Motor neuron (in vitro differentiated cells): ENCODE results near the gene PLEKHJ1. TPM values are rescaled to one million over a fixed set of nuclear protein-coding genes. Genes with fewer than 3 reads are reported as not detected.
"Not testable (repeated sequence)": the region's sequence is repeated elsewhere in the genome, so short reads cannot be mapped to it uniquely, and the experiment has no call there.

Experiments
- ATAC-seq, 8 experiments: fragments of 200-7000 bp; cut with Tn5 transposase; replicated peaks in 6 of 8; 2 replicates each; pipeline ENCODE4 v1.8.0; 2021; ENCODE audit warnings: mild to moderate bottlenecking in 8 of 8, moderate library complexity in 8 of 8
- H3K27ac ChIP-seq, 2 donors: fragments of 250-450 bp; sonication (Bioruptor Pico); 2 replicates each; pipeline ENCODE4 v1.9.0; 2021; ENCODE audit warnings: antibody characterized with exemption in 2 of 2, mild to moderate bottlenecking in 2 of 2, moderate library complexity in 1 of 2
- H3K4me1 ChIP-seq, 2 donors: fragments of 250-450 bp; sonication (Bioruptor Pico); replicated peaks in 1 of 2; 2 replicates each; pipeline ENCODE4 v1.6.1; 2021; ENCODE audit warnings: antibody characterized with exemption in 2 of 2, mild to moderate bottlenecking in 2 of 2, moderate library complexity in 1 of 2
- H3K4me3 ChIP-seq, 5 donors: fragments of 250-450 bp; sonication (Bioruptor Pico); 2 replicates each; pipeline ENCODE4 v1.9.0; 2021; ENCODE audit warnings: antibody characterized with exemption in 5 of 5, mild to moderate bottlenecking in 5 of 5, moderate library complexity in 4 of 5
- WGBS, 10 experiments: fragments of 450-650 bp; shearing (Covaris generic); methylation state at CpG; one replicate each; pipeline ENCODE4 v1.0.0; 2022; 5-methylcytosine and 5-hydroxymethylcytosine counted together
- in situ Hi-C, 9 experiments: fragments of 400-800 bp; cut with MboI; loops; one replicate each; pipeline ENCODE4 v1.15.0; 2021; ENCODE audit warnings: low sequenced_read_pairs in 9 of 9, low pct_unique_long_range_greater_than_20kb in 2 of 9; ENCODE audit not compliant: unreplicated experiment in 9 of 9
- total RNA-seq, 8 experiments: library from RNA; unstranded; fragments of 300-600 nt; gene quantifications; 2 replicates each; pipeline versions ENCODE4 v1.2.3 to v1.2.4, GENCODE V29; 2022

PLEKHJ1 gene
- 10 to 100 TPM; 45.2 to 86.4 (median 52.2) TPM for total RNA-seq

- peak; percentile 67 to 86 (median 82) for ATAC-seq
- Histone ChIP-seq H3K27ac (peak within 1 kb of the TSS; percentile 90 to 100), H3K4me1 (peaks cover 35 to 38% of the 10 kb centered on the region in 2 donors), H3K4me3 (peak within 1 kb of the TSS; percentile 62 to 94 (median 75))
- 0 to 2% (median 0%) methylated on average over 1 to 13 of the region's 80 CpGs; no CpG with 5 or more reads in 6 of the 10 experiments for WGBS, 10 experiments
- in situ Hi-C loops, result no loop called here
These were observed at the start of gene PLEKHJ1, which contains the start of gene SF3A2 for GRCh38 chr19:2236314-2237050. PLEKHJ1 (minus strand) TSS chr19:2236329; CDS start chr19:2236248, 81 bp downstream. SF3A2 (plus strand) TSS chr19:2236824; CDS start chr19:2243419, 6,595 bp downstream.

- Histone ChIP-seq H3K4me1 (peaks cover 0 to 3% of the 10 kb centered on the region in 2 donors), H3K27ac (no peak overlapping the region), H3K4me3 (no peak overlapping the region)
- WGBS, 10 experiments, result 83 to 100% (median 91%) methylated on average over 1 to 5 of the region's 8 CpGs; no CpG with 5 or more reads in 3 of the 10 experiments
- in situ Hi-C loops, result loop anchor here in 2 of 9 experiments (25.0 kb wide), 1 partner anchor 103 kb away; no protein-coding TSS in a partner anchor
- no peak for ATAC-seq
These were observed 47.8 kb upstream of the PLEKHJ1 start for GRCh38 chr19:2283835-2284507.

GRCh38 chr19:2282862-2283237 is 46.7 kb upstream of the PLEKHJ1 start:
- Histone ChIP-seq H3K4me3 (no peak overlapping the region), H3K27ac (no peak overlapping the region), H3K4me1 (peaks cover 0 to 3% of the 10 kb centered on the region in 2 donors)
- 0 to 95% (median 71%) methylated on average over 1 to 7 of the region's 11 CpGs; no CpG with 5 or more reads in 3 of the 10 experiments for WGBS, 10 experiments
- no peak for ATAC-seq
- in situ Hi-C loops, result loop anchor here in 2 of 9 experiments (25.0 kb wide), 1 partner anchor 104 kb away; no protein-coding TSS in a partner anchor

- Histone ChIP-seq H3K4me1 (peaks cover 0 to 3% of the 10 kb centered on the region in 2 donors), H3K4me3 (peak within 1 kb of the TSS in 1 of 5 donors; percentile 9), H3K27ac (no peak within 1 kb of the TSS)
- in situ Hi-C loops, result loop anchor here in 2 of 9 experiments (25.0 kb wide), 1 partner anchor 105 kb away; no protein-coding TSS in a partner anchor
- 3 to 40% (median 27%) methylated on average over 1 to 3 of the region's 41 CpGs; no CpG with 5 or more reads in 6 of the 10 experiments for WGBS, 10 experiments
- ATAC-seq, result peak; percentile 41 to 82 (median 79)
These were observed 46.1 kb upstream of the PLEKHJ1 start, which contains the start of gene PEAK3 for GRCh38 chr19:2282062-2282861. PEAK3 (minus strand) TSS chr19:2282175; CDS start chr19:2280931, 1,244 bp downstream.

- ATAC-seq, result peak in 3 of 8 experiments; percentile 3 to 19 (median 8)
- H3K27ac ChIP-seq, H3K4me1 ChIP-seq: not testable (repeated sequence)
- WGBS, 10 experiments, result 80% methylated on average over 1 of the region's 16 CpGs; no CpG with 5 or more reads in 9 of the 10 experiments
- in situ Hi-C loops, result loop anchor here in 2 of 9 experiments (25.0 kb wide), 1 partner anchor 106 kb away; no protein-coding TSS in a partner anchor
- peak overlapping the region in 1 of 5 donors; percentile 9 for H3K4me3 ChIP-seq
These were observed 45.3 kb upstream of the PLEKHJ1 start for GRCh38 chr19:2281265-2282061.

- Histone ChIP-seq H3K27ac (no peak overlapping the region), H3K4me1 (peaks cover 0 to 3% of the 10 kb centered on the region in 2 donors), H3K4me3 (no peak overlapping the region)
- no peak for ATAC-seq
- WGBS, 10 experiments, result 0 to 100% (median 70%) methylated on average over 1 to 2 of the region's 26 CpGs; no CpG with 5 or more reads in 7 of the 10 experiments
- in situ Hi-C loops, result loop anchor here in 2 of 9 experiments (25.0 kb wide), 1 partner anchor 107 kb away; no protein-coding TSS in a partner anchor
These were observed 44.6 kb upstream of the PLEKHJ1 start for GRCh38 chr19:2280633-2281264.

GRCh38 chr19:2278459-2279158 is 42.5 kb upstream of the PLEKHJ1 start:
- Histone ChIP-seq H3K4me1 (peaks cover 0 to 8% of the 10 kb centered on the region in 2 donors), H3K27ac (no peak overlapping the region), H3K4me3 (no peak overlapping the region)
- 33 to 94% methylated on average over 1 to 10 of the region's 33 CpGs; no CpG with 5 or more reads in 8 of the 10 experiments for WGBS, 10 experiments
- in situ Hi-C loops, result loop anchor here in 2 of 9 experiments (25.0 kb wide), 1 partner anchor 109 kb away; no protein-coding TSS in a partner anchor
- ATAC-seq, result peak in 1 of 8 experiments; percentile 0

GRCh38 chr19:2277138-2277537 is 41.0 kb upstream of the PLEKHJ1 start:
- in situ Hi-C loops, result loop anchor here in 2 of 9 experiments (25.0 kb wide), 1 partner anchor 110 kb away; no protein-coding TSS in a partner anchor
- Histone ChIP-seq H3K27ac (no peak overlapping the region), H3K4me3 (no peak overlapping the region), H3K4me1 (peaks cover 14 to 20% of the 10 kb centered on the region in 2 donors)
- no peak for ATAC-seq
- 73 to 100% (median 82%) methylated on average over 1 to 7 of the region's 9 CpGs; no CpG with 5 or more reads in 2 of the 10 experiments for WGBS, 10 experiments

GRCh38 chr19:2276429-2276986 is 40.4 kb upstream of the PLEKHJ1 start:
- 76 to 100% (median 90%) methylated on average over 3 to 12 of the region's 28 CpGs; no CpG with 5 or more reads in 5 of the 10 experiments for WGBS, 10 experiments
- Histone ChIP-seq H3K27ac (no peak overlapping the region), H3K4me1 (peaks cover 20 to 24% of the 10 kb centered on the region in 2 donors), H3K4me3 (no peak overlapping the region)
- no peak for ATAC-seq
- in situ Hi-C loops, result loop anchor here in 2 of 9 experiments (25.0 kb wide), 1 partner anchor 111 kb away; no protein-coding TSS in a partner anchor
